Bronchial epithelial cell (primary cell): ENCODE measurements around the gene NUP210L. TPM values are rescaled to one million over a fixed set of nuclear protein-coding genes. Genes with fewer than 3 reads are reported as not detected.
"Not testable (repeated sequence)": the region's sequence is repeated elsewhere in the genome, so short reads cannot be mapped to it uniquely, and the experiment has no call there.

Experiments
- DNase-seq: peaks from one replicate; pipeline ENCODE4 v3.0.0-alpha.2; 2010; ENCODE audit warnings: low read depth
- FAIRE-seq: peaks from 2 replicates; lab custom pipeline; 2011; peaks lifted over from hg19 to GRCh38; lab: Jason Lieb, UNC
- H3K27me3 ChIP-seq: 2 replicates; pipeline ENCODE4 v1.5.1; 2011; ENCODE audit warnings: low read length; ENCODE audit not compliant: control insufficient read depth, insufficient read depth
- H3K36me3 ChIP-seq: 2 replicates; pipeline ENCODE4 v1.5.1; 2011; ENCODE audit warnings: low read length; ENCODE audit not compliant: control insufficient read depth, insufficient read depth
- H3K4me3 ChIP-seq: 2 replicates; pipeline ENCODE4 v1.5.1; 2011; ENCODE audit warnings: mild to moderate bottlenecking, low read depth, low read length, control low read depth
- CTCF ChIP-seq: IDR thresholded peaks from 2 replicates; pipeline ENCODE4 v1.5.1; 2011; ENCODE audit warnings: mild to moderate bottlenecking, moderate library complexity, low read length, control low read depth, inconsistent platforms; ENCODE audit not compliant: insufficient read depth, severe bottlenecking
- total RNA-seq: library from RNA; depleted of rRNA; stranded (reverse); fragments of >200 nt; gene quantifications from 2 replicates; pipeline ENCODE4 v1.2.1, GENCODE V29; 2014

NUP210L gene
- total RNA-seq, 1 donor from 2014 or later = under 0.01 TPM

DNA sequence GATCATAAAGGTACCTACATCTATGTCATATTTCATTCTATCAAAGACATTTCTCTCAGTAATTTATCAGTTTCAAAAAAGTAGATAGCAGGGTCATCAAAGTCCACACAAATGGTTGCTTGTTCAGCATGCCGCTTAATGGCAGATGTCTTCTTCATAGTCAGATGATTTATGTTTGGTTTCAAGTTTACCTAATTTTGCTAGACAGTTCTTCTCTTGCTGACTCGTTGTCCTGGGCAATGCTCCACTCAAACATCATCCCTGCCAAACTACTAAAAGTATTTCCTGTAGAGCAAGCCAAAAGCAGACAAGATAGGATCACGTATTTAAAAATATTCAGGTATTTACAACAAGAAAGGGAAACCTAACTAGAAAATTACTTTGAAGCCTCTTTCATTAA lies 13.6 kb downstream of the NUP210L start:
- FAIRE-seq (no peak), DNase-seq (no peak)
- Histone ChIP-seq H3K36me3 (no peaks in the 10 kb centered on the region), H3K4me3 (no peak overlapping the region), H3K27me3 (no peaks in the 10 kb centered on the region)
- TF ChIP-seq CTCF = no peak

- Histone ChIP-seq H3K27me3 (no peaks in the 10 kb centered on the region), H3K36me3 (no peaks in the 10 kb centered on the region), H3K4me3 (no peak overlapping the region)
- DNase-seq = no peak
- no peak for FAIRE-seq
- no peak for TF ChIP-seq CTCF
Observed at GRCh38 chr1:154137888-154138287, 17.0 kb downstream of the NUP210L start.

GRCh38 chr1:154133256-154133655 lies 21.6 kb downstream of the NUP210L start:
- no peak overlapping the region for H3K4me3 ChIP-seq
- DNase-seq (no peak), FAIRE-seq (no peak)
- no peak for TF ChIP-seq CTCF
- no peaks in the 10 kb centered on the region for H3K36me3 ChIP-seq
- no peaks in the 10 kb centered on the region for H3K27me3 ChIP-seq

GRCh38 chr1:154129391-154129970 lies 25.4 kb downstream of the NUP210L start:
- Histone ChIP-seq H3K36me3 (no peaks in the 10 kb centered on the region), H3K27me3 (no peaks in the 10 kb centered on the region), H3K4me3 (no peak overlapping the region)
- TF ChIP-seq CTCF = no peak
- FAIRE-seq (no peak), DNase-seq (peak; percentile 61)

- not testable (repeated sequence) for FAIRE-seq, H3K4me3 ChIP-seq, H3K27me3 ChIP-seq, H3K36me3 ChIP-seq
- DNase-seq = peak; percentile 22
Observed at GRCh38 chr1:154123205-154123604, 31.7 kb downstream of the NUP210L start.

DNA sequence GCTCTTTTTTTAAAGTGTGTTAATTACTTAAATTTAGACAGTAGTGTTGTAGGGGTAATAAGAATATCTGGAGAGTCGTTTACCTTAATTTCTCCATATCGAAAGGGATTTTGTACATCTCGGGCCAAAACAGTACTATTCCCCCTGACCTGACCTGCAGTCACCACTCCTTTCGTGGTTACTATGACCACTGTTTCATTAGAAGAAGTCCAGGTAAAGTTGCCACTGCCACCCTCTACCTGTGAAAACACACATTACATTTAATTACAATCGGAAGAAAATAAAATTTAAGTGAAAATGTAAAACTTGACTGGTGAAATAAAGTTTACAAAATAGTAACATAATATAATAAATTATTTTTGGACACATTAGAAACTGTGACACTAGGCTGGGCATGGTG lies 37.2 kb downstream of the NUP210L start:
- DNase-seq = no peak
- H3K27me3 ChIP-seq = no peaks in the 10 kb centered on the region
- H3K4me3 ChIP-seq = no peak overlapping the region
- no peak for TF ChIP-seq CTCF
- FAIRE-seq = no peak
- H3K36me3 ChIP-seq = no peaks in the 10 kb centered on the region
